ENCODE data around the gene RGP1.

RGP1 gene

DNA sequence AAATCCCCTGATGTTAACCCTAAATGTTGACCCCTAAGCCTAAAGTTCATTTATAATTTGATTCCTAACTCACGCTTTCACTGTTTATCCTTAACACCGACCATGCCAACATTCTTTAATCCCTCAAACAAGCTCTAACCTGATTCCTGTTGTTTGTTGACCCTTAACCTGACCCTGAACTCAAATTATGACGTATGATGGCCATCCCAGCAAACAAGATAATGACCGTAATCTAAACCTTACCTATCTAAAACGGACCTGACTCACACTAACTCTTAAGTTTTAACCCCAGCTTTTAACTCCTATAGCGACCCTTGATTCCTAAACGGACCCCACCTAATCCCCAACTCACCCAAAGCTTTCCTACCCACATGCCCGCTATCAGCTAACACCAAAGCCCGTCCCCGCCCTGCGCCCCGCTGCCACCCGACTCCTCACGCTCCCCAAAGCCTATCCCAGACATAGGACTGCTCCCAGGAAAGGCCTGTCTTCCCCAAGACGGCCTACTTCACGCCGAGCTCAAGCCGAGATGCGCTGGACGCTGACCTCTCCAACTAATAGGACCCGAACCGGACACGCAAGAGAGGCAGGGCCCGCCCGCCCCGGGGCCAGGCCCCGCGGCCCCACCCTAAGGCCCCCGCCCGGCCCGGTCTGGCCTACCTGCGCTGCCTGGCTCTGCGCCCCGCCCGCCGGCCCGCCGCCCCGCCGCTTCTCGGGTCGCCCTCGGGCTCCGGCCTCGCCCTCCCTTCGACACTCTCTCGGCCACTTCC lies 17.5 kb upstream of the RGP1 start:
- Histone ChIP-seq H3K27ac (peak overlapping the region; percentile 56), H2AFZ (ENCODE audit: low read depth) (peak overlapping the region; percentile 72), H4K20me1 (ENCODE audit: insufficient read depth) (peaks cover 9% of the 10 kb centered on the region), H3K79me2 (ENCODE audit: insufficient read depth, low read depth) (peaks cover 49% of the 10 kb centered on the region), H3K9ac (peak overlapping the region; percentile 71), H3K4me3 (IDR thresholded peaks at IDR 0.05; ENCODE audit: insufficient read depth, low read depth, low read length) (no peak overlapping the region), H3K4me1 (ENCODE audit: low read depth, poor library complexity, severe bottlenecking) (peaks cover 42% of the 10 kb centered on the region), H3K4me2 (peak overlapping the region; percentile 90), H3K27me3 (ENCODE audit: insufficient read depth, low read depth) (no peaks in the 10 kb centered on the region), H3K36me3 (ENCODE audit: insufficient read depth) (no peaks in the 10 kb centered on the region)
- TF ChIP-seq CTCF (conservative IDR thresholded peaks at IDR 0.05; ENCODE audit: low read depth, low read length), result no peak

- Histone ChIP-seq H2AFZ (ENCODE audit: low read depth) (peak within 1 kb of the TSS; percentile 80), H3K27me3 (ENCODE audit: insufficient read depth, low read depth) (no peaks in the 10 kb centered on the region), H3K36me3 (ENCODE audit: insufficient read depth) (no peaks in the 10 kb centered on the region), H3K4me1 (ENCODE audit: low read depth, poor library complexity, severe bottlenecking) (peaks cover 42% of the 10 kb centered on the region), H3K79me2 (ENCODE audit: insufficient read depth, low read depth) (peaks cover 44% of the 10 kb centered on the region), H3K4me2 (peak within 1 kb of the TSS; percentile 90), H3K4me3 (IDR thresholded peaks at IDR 0.05; ENCODE audit: insufficient read depth, low read depth, low read length) (no peak within 1 kb of the TSS), H4K20me1 (ENCODE audit: insufficient read depth) (peaks cover 9% of the 10 kb centered on the region), H3K9ac (peak within 1 kb of the TSS; percentile 71), H3K27ac (peak within 1 kb of the TSS; percentile 56)
- no peak for TF ChIP-seq CTCF (conservative IDR thresholded peaks at IDR 0.05; ENCODE audit: low read depth, low read length)
Observed at GRCh38 chr9:35732185-35732799, 16.8 kb upstream of the RGP1 start, which contains the start of the genes CREB3 and TLN1. Gene CREB3 (plus strand): TSS chr9:35732666. CDS start chr9:35732773, 107 bp downstream. Gene TLN1 (minus strand): TSS chr9:35732195. CDS start chr9:35725694, 6,501 bp downstream.

GRCh38 chr9:35732800-35733541 lies 16.1 kb upstream of the RGP1 start:
- H4K20me1 ChIP-seq (ENCODE audit: insufficient read depth), result peaks cover 9% of the 10 kb centered on the region; the same call in 1 of the 2 replicates
- H3K27me3 ChIP-seq (ENCODE audit: insufficient read depth, low read depth), result no peaks in the 10 kb centered on the region
- peak overlapping the region; percentile 80 for H3K4me2 ChIP-seq
- no peak for TF ChIP-seq CTCF (conservative IDR thresholded peaks at IDR 0.05; ENCODE audit: low read depth, low read length)
- peaks cover 37% of the 10 kb centered on the region for H3K79me2 ChIP-seq (ENCODE audit: insufficient read depth, low read depth)
- H3K9ac ChIP-seq, result peak overlapping the region; percentile 71; the same call in 1 of the 2 replicates
- H3K27ac ChIP-seq, result peak overlapping the region; percentile 56
- peak overlapping the region; percentile 80 for H2AFZ ChIP-seq (ENCODE audit: low read depth)
- no peaks in the 10 kb centered on the region for H3K36me3 ChIP-seq (ENCODE audit: insufficient read depth)
- H3K4me3 ChIP-seq (IDR thresholded peaks at IDR 0.05; ENCODE audit: insufficient read depth, low read depth, low read length), result no peak overlapping the region
- H3K4me1 ChIP-seq (ENCODE audit: low read depth, poor library complexity, severe bottlenecking), result peaks cover 42% of the 10 kb centered on the region

GRCh38 chr9:35734096-35734495 lies 15.0 kb upstream of the RGP1 start:
- Histone ChIP-seq H3K79me2 (ENCODE audit: insufficient read depth, low read depth) (peaks cover 26% of the 10 kb centered on the region), H3K9ac (no peak overlapping the region), H3K36me3 (ENCODE audit: insufficient read depth) (no peaks in the 10 kb centered on the region)

More at GRCh38 chr9:35734096-35734495, 15.0 kb upstream of the RGP1 start:
- Histone ChIP-seq H3K27ac (no peak overlapping the region), H3K27me3 (ENCODE audit: insufficient read depth, low read depth) (no peaks in the 10 kb centered on the region), H3K4me1 (ENCODE audit: low read depth, poor library complexity, severe bottlenecking) (peaks cover 39% of the 10 kb centered on the region), H2AFZ (ENCODE audit: low read depth) (no peak overlapping the region), H3K4me2 (peak overlapping the region; percentile 80; the same call in 1 of the 2 replicates), H4K20me1 (ENCODE audit: insufficient read depth) (peaks cover 6% of the 10 kb centered on the region; the same call in 1 of the 2 replicates), H3K4me3 (IDR thresholded peaks at IDR 0.05; ENCODE audit: insufficient read depth, low read depth, low read length) (no peak overlapping the region)
- TF ChIP-seq CTCF (conservative IDR thresholded peaks at IDR 0.05; ENCODE audit: low read depth, low read length), result no peak

Data from KMS-11 (cell line).